ENCODE data around the gene RNF38.

DNA sequence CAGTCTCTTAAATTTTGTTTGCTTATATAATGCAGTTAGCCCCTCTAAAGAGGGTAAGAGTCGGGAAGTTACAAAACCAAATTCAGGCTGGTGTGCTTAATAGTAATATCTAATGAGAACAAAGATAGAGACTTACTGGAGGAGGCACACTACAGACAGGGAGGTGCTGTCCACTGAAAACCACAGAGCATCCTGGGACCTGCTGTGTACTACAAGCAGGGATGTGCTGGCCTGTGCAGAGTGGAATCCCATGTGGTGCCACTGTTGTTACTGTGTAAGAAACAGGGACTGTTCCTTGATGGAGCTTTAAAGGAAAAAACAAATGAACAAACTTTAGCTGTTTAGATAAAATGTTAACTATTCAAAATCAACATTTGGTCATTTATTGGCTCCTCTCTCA lies 42.4 kb downstream of the RNF38 start:
- TF ChIP-seq, protein P1, sequence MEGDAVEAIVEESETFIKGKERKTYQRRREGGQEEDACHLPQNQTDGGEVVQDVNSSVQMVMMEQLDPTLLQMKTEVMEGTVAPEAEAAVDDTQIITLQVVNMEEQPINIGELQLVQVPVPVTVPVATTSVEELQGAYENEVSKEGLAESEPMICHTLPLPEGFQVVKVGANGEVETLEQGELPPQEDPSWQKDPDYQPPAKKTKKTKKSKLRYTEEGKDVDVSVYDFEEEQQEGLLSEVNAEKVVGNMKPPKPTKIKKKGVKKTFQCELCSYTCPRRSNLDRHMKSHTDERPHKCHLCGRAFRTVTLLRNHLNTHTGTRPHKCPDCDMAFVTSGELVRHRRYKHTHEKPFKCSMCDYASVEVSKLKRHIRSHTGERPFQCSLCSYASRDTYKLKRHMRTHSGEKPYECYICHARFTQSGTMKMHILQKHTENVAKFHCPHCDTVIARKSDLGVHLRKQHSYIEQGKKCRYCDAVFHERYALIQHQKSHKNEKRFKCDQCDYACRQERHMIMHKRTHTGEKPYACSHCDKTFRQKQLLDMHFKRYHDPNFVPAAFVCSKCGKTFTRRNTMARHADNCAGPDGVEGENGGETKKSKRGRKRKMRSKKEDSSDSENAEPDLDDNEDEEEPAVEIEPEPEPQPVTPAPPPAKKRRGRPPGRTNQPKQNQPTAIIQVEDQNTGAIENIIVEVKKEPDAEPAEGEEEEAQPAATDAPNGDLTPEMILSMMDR (conservative IDR thresholded peaks at IDR 0.05 in 1 of 2, IDR thresholded peaks at IDR 0.05 in 1 of 2; ENCODE audit: extremely low read depth in 1 of 2, insufficient read depth in 1 of 2, low read depth in 1 of 2, low read length in 2 of 2): no peak
- no peak for TF ChIP-seq EZH2 (IDR thresholded peaks at IDR 0.05; ENCODE audit: borderline replicate concordance, low read length)

Data from mammary epithelial cell (primary cell).